Ureter (tissue), 1 donor: ENCODE results near the gene SCD5. TPM values are rescaled to one million over a fixed set of nuclear protein-coding genes. Genes with fewer than 3 reads are reported as not detected.

Source experiments
- DNase-seq: peaks from one replicate; pipeline ENCODE4 v3.0.0-alpha.2; 2020; ENCODE audit warnings: low spot score
- total RNA-seq: library from RNA; stranded (reverse); gene quantifications from one replicate; pipeline ENCODE4 v1.2.4, GENCODE V29; 2023
- donor health status: DM: yes; HTN: yes; CAD: no.

Gene SCD5
- total RNA-seq, 1 donor from 2014 or later, result 7.3 TPM

DNA sequence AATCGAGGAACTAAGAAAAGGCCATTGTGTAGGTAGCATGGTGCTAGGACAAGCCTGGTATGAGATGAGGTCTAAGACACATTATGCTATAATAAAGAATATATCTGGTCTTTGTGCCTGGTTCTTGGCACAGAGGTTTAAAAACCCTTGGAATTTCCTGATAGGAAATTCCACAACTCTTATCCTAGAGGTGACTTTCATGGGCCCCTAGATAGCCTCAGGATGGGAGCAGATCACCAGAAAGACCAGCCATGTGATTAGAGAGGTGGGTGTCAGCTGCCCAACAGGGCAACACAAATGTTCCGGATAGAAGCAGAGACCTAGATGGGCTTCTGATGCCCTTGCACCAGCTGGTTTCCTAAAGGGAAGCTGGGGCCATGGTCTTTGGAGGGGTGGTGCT, 107.2 kb downstream of the SCD5 start:
- no peak for DNase-seq

- DNase-seq, result no peak
Observed at GRCh38 chr4:82688091-82688795, 110.4 kb downstream of the SCD5 start.

DNA sequence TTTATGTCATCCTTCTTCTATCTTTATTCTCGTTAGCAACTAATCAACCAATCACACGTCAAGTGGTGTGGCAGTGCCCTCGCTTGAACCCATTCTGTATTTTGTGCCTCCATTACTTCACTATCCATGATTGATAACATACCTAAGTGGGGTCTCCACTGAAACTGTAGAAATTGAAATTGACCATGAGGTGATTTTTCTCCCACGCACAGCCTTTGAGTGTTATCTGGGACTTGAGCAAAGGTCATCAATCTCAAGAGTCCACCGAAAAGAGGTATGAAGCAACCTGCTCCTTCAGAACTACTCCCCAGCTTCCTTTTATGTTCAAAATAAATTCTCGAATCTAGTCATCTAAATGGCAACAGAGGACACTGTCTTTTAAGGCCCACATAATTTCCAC, 111.1 kb downstream of the SCD5 start:
- DNase-seq, result no peak

DNA sequence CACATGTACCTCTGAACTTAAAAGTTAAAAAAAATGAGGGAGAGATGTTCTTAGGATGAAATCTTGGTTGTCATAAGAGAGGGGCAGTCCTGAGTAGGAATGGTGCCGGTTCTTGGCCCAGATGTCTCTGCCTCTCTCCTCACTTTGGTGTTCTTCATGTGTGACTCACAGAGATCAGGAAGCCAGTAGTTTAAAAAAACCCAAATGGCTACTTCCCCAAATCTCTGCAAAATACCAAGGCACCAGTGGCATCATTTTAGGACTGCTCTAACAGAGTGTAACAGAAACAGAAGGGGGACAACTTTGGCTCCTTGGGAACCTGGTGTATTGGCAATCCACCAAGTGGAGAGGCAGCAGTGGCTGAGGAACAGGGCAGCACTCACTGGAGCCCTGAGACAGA, 116.8 kb downstream of the SCD5 start:
- no peak for DNase-seq

GRCh38 chr4:82680834-82681233, 117.8 kb downstream of the SCD5 start:
- DNase-seq, result no peak

DNA sequence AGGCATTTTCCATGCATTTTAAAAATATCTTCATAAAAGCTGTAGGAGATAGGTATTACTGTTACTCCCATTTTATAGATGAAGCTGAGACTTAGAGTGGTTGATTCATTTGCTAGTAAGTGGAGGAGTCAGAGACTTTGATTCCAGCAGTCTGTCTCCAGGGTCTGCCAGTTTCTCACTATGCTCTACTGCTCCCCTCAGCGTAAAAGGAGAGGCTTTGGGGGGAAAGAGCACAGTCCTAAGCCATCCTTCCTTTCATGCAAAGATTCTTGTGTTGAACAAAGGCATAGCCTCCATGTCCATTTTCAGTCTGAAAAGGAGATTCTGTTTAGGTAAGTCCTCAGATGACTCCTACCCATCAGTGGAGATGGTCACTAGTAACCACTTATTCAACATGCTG, 119.1 kb downstream of the SCD5 start:
- no peak for DNase-seq

- no peak for DNase-seq
Observed at GRCh38 chr4:82678051-82678450, 120.5 kb downstream of the SCD5 start.

- DNase-seq, result no peak
Observed at GRCh38 chr4:82677327-82677726, 121.3 kb downstream of the SCD5 start.

DNA sequence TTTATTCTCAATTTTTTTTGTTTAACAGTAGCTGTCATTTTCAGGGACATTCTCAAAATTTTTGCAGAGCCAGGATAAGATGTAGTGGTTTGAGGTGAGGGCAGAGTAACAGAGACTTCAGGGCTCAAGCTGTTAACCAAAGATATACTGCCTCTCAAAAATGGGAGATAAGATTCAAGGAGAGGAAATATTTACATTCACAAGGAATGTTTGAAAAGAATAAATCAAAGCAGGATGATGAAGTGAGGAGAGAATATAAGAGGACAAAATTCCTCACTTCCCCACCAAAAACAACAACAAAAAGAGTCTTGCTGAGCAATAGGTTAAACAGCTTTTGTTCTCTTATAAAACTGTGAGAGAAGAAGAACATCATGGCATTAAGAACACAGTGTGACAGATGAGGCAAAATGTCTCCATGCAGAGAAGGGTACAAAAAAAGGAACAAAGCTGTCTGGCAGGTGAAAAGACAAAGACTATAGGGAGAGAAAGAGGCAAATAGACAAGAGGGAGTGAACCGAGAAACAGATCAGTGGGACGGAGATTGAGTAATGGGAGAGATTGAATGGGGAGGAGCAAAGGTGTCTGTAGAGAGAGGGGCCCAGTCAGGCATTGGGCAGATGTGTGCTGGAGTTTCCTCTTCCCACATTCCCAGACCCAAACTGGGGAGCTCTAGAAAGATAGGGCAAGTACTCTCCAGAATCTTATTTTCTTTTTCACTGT, 130.7 kb downstream of the SCD5 start:
- DNase-seq, result no peak

GRCh38 chr4:82666970-82667665, 131.5 kb downstream of the SCD5 start:
- DNase-seq, result no peak

DNA sequence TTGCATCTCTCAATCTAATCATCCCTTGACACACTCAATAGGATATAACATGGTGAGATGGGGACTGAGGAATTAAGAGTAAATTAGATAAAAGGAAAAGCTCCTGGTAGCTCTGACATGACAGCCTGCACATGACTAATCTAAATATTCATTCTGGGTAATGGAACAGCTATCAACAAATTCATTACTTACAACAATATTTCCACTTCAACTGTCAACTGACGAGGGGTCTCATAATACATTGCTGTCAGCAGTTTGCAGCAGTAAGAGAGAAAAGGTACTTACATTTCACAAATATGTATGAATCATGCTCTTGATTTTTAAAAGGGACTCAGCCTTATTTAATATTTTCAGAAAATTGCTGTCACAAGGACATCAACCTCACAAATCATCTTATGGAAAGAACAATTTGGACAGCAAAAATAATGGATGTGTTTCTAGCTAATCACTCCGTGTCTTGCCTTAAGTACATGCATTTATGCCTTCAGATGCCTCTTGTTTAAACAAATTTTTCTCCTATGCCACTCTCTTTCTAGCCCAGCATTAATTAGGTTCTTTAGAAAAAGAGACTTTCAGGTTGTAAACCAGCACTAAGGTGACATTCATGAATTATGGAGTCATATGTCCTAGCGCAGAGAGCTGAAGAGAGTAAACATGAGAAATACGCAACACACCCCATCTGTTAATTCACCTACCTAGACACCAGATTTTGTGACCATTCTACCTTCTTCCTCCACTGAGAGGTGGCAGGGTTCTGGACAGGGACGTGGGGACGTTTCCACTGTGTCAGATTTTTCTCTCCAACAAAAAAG, 137.2 kb downstream of the SCD5 start:
- DNase-seq, result no peak

GRCh38 chr4:82652062-82652461, 146.5 kb downstream of the SCD5 start:
- DNase-seq, result no peak

DNA sequence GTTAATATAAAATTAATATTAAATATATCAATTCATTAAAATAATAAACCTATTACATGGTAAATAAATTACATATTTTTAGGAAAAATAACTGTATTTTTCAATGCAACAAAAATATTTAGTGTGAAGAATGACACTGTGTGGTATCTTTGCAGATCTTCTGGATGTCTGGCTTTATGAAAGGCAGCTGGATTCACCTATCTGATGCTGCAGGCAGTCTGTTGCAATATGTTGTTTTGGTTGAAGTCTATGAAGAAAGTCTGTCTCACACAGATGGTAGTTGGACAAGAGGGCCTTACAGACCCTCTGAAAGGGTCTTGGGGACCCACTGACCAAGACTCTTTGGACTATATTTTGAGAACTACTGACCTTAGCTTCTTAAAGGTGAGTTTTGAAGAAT, 147.7 kb downstream of the SCD5 start:
- no peak for DNase-seq

GRCh38 chr4:82648356-82648755, 150.2 kb downstream of the SCD5 start:
- no peak for DNase-seq

GRCh38 chr4:82645936-82646565, 152.5 kb downstream of the SCD5 start:
- DNase-seq, result no peak

DNA sequence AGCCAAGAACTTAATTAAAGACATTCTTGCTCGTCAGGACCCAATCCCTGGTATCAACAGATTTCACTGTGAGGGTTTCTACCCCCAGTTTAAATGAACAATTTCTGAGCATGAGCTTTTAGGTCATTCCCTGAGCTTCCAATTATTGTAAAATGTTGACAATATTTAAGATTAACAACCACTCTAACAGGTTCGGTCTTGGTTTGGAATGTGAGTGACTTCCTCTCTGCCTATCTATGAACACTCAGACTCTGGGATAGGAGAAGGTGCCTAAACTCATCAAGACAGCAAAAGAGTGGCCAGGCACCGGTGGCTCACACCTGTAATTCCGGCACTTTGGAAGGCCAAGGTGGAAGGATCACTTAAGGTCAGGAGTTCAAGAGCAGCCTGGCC, 153.9 kb downstream of the SCD5 start:
- DNase-seq, result no peak

GRCh38 chr4:82643994-82644733, 154.4 kb downstream of the SCD5 start:
- no peak for DNase-seq

GRCh38 chr4:82642331-82642730, 156.3 kb downstream of the SCD5 start:
- no peak for DNase-seq

DNA sequence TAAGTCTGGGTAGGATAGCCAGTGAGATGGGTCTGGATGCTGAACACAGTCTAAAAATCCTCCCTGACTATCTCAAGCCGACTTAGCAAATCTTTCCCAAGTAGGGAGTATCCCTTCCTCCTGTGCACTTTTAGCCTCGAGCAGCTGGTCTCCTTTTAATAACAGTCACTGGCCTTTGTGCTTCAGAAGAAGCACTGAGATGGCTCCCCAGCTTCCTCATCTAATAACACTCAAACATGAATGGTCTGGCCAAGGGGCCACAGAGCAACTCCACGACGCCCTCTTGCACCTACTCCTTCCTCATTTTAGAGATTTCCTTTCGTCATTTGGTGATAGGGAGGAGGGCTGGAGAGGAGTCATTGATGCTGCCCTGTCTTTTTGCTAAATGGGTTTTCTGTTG, 158.1 kb downstream of the SCD5 start:
- no peak for DNase-seq

DNA sequence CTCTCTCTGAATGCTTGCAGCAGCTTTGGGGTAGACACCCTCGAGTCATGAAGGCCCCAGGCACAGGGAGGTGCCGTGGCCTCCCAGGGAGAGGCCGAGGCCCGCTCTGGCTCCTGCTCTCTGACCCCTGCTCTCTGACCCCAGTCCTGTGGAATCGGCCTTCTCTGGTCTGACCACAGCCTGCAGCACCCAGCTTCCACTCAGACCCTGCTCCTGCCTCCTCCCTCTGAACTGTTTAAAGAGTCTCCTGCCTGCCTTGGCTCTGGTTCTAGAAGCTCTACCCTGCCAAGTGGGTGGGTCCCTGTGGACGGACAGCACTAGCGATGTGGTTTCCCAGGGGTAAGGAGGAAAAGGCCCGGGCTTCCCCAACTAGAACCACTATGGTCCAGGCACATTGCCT, 158.6 kb downstream of the SCD5 start:
- no peak for DNase-seq

GRCh38 chr4:82638479-82638878, 160.1 kb downstream of the SCD5 start:
- DNase-seq, result no peak
